ENCODE data around the gene ARMC10.

DNA sequence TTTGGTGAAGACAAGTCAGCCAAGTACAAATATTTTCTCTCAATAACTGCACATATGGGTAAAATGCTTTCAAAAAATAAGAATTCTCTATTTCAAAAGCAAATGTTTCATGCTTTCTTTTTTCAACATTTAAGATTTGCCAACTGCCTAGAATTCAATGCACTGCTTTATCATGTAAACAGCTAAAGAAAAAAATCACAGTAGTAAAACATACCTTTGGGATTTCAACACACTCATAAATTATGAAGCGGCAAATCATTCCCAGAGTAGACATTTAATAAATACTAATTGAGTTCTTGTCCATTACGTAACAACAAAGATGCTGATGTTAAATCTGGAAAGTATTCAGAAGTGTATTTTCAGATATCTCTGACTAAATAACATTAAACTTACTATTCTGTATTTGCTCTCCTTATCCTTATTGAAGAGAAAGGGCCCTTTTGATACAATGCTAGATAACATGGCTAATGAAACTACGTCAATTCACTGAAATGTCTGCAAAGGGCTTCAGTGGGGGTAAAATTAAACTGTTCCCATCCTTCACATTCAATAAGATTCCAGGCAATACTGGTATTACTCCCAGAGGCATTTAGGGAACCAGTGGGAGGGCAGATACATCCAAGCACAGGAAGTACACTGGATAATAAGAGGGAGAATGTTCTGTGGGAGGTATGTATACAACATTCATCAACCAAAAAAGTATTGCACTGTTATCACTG is 60.1 kb downstream of the ARMC10 start:
- TF ChIP-seq, protein P1, sequence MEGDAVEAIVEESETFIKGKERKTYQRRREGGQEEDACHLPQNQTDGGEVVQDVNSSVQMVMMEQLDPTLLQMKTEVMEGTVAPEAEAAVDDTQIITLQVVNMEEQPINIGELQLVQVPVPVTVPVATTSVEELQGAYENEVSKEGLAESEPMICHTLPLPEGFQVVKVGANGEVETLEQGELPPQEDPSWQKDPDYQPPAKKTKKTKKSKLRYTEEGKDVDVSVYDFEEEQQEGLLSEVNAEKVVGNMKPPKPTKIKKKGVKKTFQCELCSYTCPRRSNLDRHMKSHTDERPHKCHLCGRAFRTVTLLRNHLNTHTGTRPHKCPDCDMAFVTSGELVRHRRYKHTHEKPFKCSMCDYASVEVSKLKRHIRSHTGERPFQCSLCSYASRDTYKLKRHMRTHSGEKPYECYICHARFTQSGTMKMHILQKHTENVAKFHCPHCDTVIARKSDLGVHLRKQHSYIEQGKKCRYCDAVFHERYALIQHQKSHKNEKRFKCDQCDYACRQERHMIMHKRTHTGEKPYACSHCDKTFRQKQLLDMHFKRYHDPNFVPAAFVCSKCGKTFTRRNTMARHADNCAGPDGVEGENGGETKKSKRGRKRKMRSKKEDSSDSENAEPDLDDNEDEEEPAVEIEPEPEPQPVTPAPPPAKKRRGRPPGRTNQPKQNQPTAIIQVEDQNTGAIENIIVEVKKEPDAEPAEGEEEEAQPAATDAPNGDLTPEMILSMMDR (IDR thresholded peaks at IDR 0.05) = no peak
- TF ChIP-seq POLR2A (IDR thresholded peaks at IDR 0.05) = no peak
- TF ChIP-seq EP300 (IDR thresholded peaks at IDR 0.05) = no peak

Data from tibial nerve (tissue), 4 donors.